Endodermal cell (in vitro differentiated cells): Measurements from ENCODE around the gene NAT8L. TPM values are rescaled to one million over a fixed set of nuclear protein-coding genes. Genes with fewer than 3 reads are reported as not detected.

Experiments used
- DNase-seq: peaks from one replicate; pipeline ENCODE4 v3.0.0-alpha.2; 2017
- H3K27ac ChIP-seq: 2 replicates; pipeline ENCODE4 v1.5.1; 2013; ENCODE audit warnings: mild to moderate bottlenecking, low read depth, low read length, moderate library complexity
- H3K27me3 ChIP-seq: 2 replicates; pipeline ENCODE4 v1.6.1; 2013; ENCODE audit warnings: mild to moderate bottlenecking, low read length, moderate library complexity; ENCODE audit not compliant: insufficient read depth, control insufficient read depth, poor library complexity, severe bottlenecking
- H3K36me3 ChIP-seq: 2 replicates; pipeline ENCODE4 v1.7.0; 2013; ENCODE audit warnings: mild to moderate bottlenecking, low read length, moderate library complexity; ENCODE audit not compliant: control insufficient read depth, insufficient read depth
- H3K4me1 ChIP-seq: one replicate; pipeline ENCODE4 v1.7.0; 2013; ENCODE audit warnings: low read length; ENCODE audit not compliant: control insufficient read depth, insufficient read depth
- H3K4me3 ChIP-seq: 2 replicates; pipeline ENCODE4 v1.5.1; 2013; ENCODE audit warnings: mild to moderate bottlenecking, low read length, moderate library complexity
- H3K9ac ChIP-seq: 2 replicates; pipeline ENCODE4 v1.6.1; 2013; ENCODE audit warnings: mild to moderate bottlenecking, low read length, moderate library complexity; ENCODE audit not compliant: poor library complexity, severe bottlenecking; ENCODE audit errors: extremely low read depth
- H3K9me3 ChIP-seq: 2 replicates; pipeline ENCODE4 v1.6.1; 2013; ENCODE audit warnings: mild to moderate bottlenecking, low read length, moderate library complexity; ENCODE audit not compliant: control insufficient read depth
- H3K27ac Mint-ChIP-seq: 2 replicates; pipeline ENCODE4 v1.8.0; 2020; ENCODE audit warnings: mixed read lengths
- H3K27me3 Mint-ChIP-seq: 2 replicates; pipeline ENCODE4 v1.8.0; 2021; ENCODE audit warnings: mild to moderate bottlenecking, mixed read lengths; ENCODE audit not compliant: insufficient read depth
- H3K36me3 Mint-ChIP-seq: 2 replicates; pipeline ENCODE4 v1.8.0; 2020; ENCODE audit warnings: low read depth, mixed read lengths
- H3K4me1 Mint-ChIP-seq: 2 replicates; pipeline ENCODE4 v1.8.0; 2020; ENCODE audit warnings: mixed read lengths
- H3K4me3 Mint-ChIP-seq: 2 replicates; pipeline ENCODE4 v1.8.0; 2020; ENCODE audit warnings: mild to moderate bottlenecking, moderate library complexity, mixed read lengths
- H3K9me3 Mint-ChIP-seq: 2 replicates; pipeline ENCODE4 v1.8.0; 2020; ENCODE audit warnings: mild to moderate bottlenecking, mixed read lengths
- CTCF ChIP-seq: fragments of 200-600 bp; sonication (generic); conservative IDR thresholded peaks from 2 replicates; pipeline ENCODE4 v1.5.0; 2021; ENCODE audit warnings: antibody characterized with exemption, mild to moderate bottlenecking
- WGBS, 2 experiments: methylation state at CpG; one replicate each; pipeline versions ENCODE4 v1.1.5 to v1.1.7; 2013; ENCODE audit warnings: missing lambda C conversion rate in 2 of 2, mixed read lengths in 1 of 2; ENCODE audit not compliant: insufficient coverage in 1 of 2, insufficient read length in 1 of 2; 5-methylcytosine and 5-hydroxymethylcytosine counted together
- total RNA-seq, 2 donors: library from RNA; stranded (reverse); fragmentation: NEBNext Ultra II Directional in 1 of 2; extraction: Animal tissue kit (Norgen Biotek cat#: 25700) in 1 of 2; gene quantifications; 2 replicates in 1 of 2; 3 replicates in 1 of 2; pipeline ENCODE4 v1.2.1, GENCODE V29; 2021

NAT8L gene
- total RNA-seq, 2 donors from 2014 or later = 5.0 to 6.4 TPM

DNA sequence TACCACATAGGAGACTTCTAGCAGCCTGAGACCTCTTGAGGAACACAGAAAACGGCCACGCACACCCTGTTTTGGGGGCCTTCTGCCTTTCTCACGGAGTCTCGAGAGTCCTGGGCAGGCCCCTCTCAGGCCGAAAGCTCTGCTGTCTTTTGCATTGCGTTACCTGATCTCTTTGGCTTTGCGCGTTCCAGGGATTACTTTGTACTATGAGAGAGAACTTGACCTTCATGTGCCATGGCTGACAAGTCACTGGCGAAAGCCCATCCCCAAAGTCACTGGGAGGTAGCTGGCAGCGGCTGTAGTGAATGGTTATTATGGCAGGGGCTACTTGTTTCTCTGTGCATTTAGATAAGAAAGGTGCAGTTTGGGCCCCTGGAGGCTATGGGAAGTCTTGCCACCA is 8.0 kb upstream of the NAT8L start:
- 80 to 89% methylated on average over 9 to 10 of the region's 10 CpGs for WGBS, 2 experiments
- DNase-seq = peak; percentile 37

GRCh38 chr4:2054217-2054616 is 4.9 kb upstream of the NAT8L start:
- no peak for DNase-seq
- H3K36me3 ChIP-seq = no peaks in the 10 kb centered on the region
- peaks cover 44% of the 10 kb centered on the region for H3K27me3 ChIP-seq
- H3K9ac ChIP-seq = no peak overlapping the region
- Mint-ChIP-seq H3K27ac (no peak overlapping the region), H3K36me3 (no peaks in the 10 kb centered on the region), H3K27me3 (peaks cover 52% of the 10 kb centered on the region), H3K4me3 (no peak overlapping the region), H3K4me1 (no peaks in the 10 kb centered on the region), H3K9me3 (no peaks in the 10 kb centered on the region)
- no peak overlapping the region for H3K4me3 ChIP-seq
- H3K9me3 ChIP-seq = no peaks in the 10 kb centered on the region
- no peak overlapping the region for H3K27ac ChIP-seq
- H3K4me1 ChIP-seq = no peaks in the 10 kb centered on the region
- no peak for TF ChIP-seq CTCF
- WGBS, 2 experiments = 91 to 95% methylated on average over 5 to 6 of the region's 6 CpGs

More for the DNA sequence above, 8.0 kb upstream of the NAT8L start:
- Histone ChIP-seq H3K27ac (no peak overlapping the region), H3K4me3 (no peak overlapping the region), H3K27me3 (peaks cover 20% of the 10 kb centered on the region), H3K9ac (no peak overlapping the region), H3K4me1 (no peaks in the 10 kb centered on the region), H3K36me3 (no peaks in the 10 kb centered on the region), H3K9me3 (no peaks in the 10 kb centered on the region)
- TF ChIP-seq CTCF = no peak
- H3K4me3 Mint-ChIP-seq = no peak overlapping the region
- no peaks in the 10 kb centered on the region for H3K4me1 Mint-ChIP-seq
- H3K27me3 Mint-ChIP-seq = peaks cover 32% of the 10 kb centered on the region
- no peak overlapping the region for H3K27ac Mint-ChIP-seq
- H3K36me3 Mint-ChIP-seq = no peaks in the 10 kb centered on the region
- H3K9me3 Mint-ChIP-seq = no peaks in the 10 kb centered on the region

DNA sequence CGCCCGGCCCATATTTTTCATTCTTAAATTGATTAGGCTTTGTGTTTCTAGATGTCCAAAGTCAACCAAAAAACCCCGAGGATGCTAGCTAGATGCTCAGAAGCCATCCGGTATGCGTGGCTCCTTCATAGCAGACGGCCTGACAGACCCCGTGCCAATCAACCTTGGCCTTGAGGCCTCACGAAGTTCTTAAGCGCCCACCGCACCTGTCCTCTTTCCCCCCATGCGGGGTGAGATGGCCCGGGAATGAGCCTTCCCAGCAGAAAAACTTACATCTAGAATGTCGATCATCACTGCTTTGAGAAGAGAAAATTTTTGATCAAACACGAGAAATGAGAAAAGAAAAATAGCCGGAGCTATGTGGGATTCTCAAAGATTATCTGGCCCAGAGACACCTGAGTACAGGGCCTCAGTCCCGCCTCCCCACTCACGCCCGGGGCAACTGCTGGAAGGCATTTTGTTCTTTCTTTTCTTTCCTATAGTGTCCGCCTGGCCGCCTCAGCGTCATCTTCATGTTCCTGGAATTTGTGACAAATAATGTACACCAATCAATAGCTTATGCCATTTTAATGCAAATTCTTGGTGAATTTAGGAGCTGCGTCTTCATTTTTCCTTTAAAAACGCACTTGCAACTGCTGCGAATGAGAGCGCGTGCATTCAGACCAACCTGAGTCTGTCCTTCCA is 1.6 kb upstream of the NAT8L start:
- Mint-ChIP-seq H3K27ac (no peak overlapping the region), H3K9me3 (no peaks in the 10 kb centered on the region), H3K27me3 (peaks cover 62% of the 10 kb centered on the region), H3K4me1 (no peaks in the 10 kb centered on the region), H3K36me3 (no peaks in the 10 kb centered on the region), H3K4me3 (peak overlapping the region; percentile 48)
- no peak for DNase-seq
- H3K4me1 ChIP-seq = no peaks in the 10 kb centered on the region
- H3K27me3 ChIP-seq = peaks cover 63% of the 10 kb centered on the region
- no peak overlapping the region for H3K27ac ChIP-seq
- no peaks in the 10 kb centered on the region for H3K9me3 ChIP-seq
- no peak for TF ChIP-seq CTCF
- no peaks in the 10 kb centered on the region for H3K36me3 ChIP-seq
- no peak overlapping the region for H3K9ac ChIP-seq
- 71 to 76% methylated on average over 22 to 26 of the region's 26 CpGs for WGBS, 2 experiments
- no peak overlapping the region for H3K4me3 ChIP-seq
